Measurements from ENCODE around the gene VIPR2. TPM values are rescaled to one million over a fixed set of nuclear protein-coding genes. Genes with fewer than 3 reads are reported as not detected.

Gene VIPR2
- total RNA-seq, 4 donors from 2014 or later = 0.33 to 0.56 TPM; not detected in 2

DNA sequence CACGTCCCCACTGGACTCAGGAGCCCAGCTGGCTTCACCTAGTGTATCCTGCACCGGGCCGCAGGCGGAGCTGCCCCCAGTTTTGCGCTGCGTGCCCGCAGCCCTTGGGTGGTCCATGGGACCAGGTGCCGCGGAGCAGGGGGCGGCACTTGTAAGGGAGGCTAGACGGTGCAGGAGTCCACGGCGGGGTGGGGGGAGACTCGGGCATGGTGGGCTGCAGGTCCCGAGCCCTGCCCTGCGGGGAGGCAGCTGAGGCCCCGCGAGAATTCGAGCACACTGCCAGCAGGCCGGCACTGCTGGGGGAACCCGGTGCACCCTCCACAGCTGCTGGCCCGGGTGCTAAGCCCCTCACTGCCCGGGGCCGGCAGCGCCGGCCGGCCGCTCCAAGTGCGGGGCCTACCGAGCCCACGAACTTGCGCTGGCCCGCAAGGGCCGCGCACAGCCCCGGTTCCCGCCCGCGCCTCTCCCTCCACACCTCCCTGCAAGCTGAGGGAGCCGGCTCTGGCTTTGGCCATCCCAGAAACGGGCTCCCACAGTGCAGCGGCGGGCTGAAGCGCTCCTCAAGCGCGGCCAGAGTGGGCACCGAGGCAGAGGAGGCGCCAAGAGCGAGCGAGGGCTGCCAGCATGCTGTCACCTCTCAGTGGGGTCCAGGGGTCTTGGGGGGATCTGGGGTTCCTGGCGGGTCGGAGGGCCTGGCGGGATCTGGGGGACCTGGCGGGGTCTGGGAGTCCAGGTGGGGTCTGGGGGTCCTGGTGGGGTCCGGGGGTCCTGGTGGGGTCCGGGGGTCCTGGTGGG is 81.4 kb downstream of the VIPR2 start:
- no peaks in the 10 kb centered on the region for H3K9me3 ChIP-seq
- H3K27ac ChIP-seq = no peak overlapping the region
- H3K4me1 ChIP-seq = no peaks in the 10 kb centered on the region
- 92 to 94% methylated on average over 25 to 28 of the region's 56 CpGs for WGBS, 2 donors
- no peaks in the 10 kb centered on the region for H3K36me3 ChIP-seq
- H3K4me3 ChIP-seq (replicated peaks in 1 of 3) = no peak overlapping the region
- H3K27me3 ChIP-seq = no peaks in the 10 kb centered on the region
- no peak for TF ChIP-seq POLR2A (IDR thresholded peaks at IDR 0.05)
- DNase-seq = no peak
- intact Hi-C loops (cut with DNase I) = no loop called here

- Histone ChIP-seq H3K27ac (no peak overlapping the region), H3K27me3 (no peaks in the 10 kb centered on the region), H3K36me3 (no peaks in the 10 kb centered on the region), H3K4me3 (replicated peaks in 1 of 3) (no peak overlapping the region), H3K4me1 (no peaks in the 10 kb centered on the region), H3K9me3 (no peaks in the 10 kb centered on the region)
- intact Hi-C loops (cut with DNase I) = no loop called here
- WGBS, 2 donors = 94 to 97% methylated on average over 8 of the region's 8 CpGs
- DNase-seq = no peak
- TF ChIP-seq POLR2A (IDR thresholded peaks at IDR 0.05) = no peak
- TF ChIP-seq, protein P1, sequence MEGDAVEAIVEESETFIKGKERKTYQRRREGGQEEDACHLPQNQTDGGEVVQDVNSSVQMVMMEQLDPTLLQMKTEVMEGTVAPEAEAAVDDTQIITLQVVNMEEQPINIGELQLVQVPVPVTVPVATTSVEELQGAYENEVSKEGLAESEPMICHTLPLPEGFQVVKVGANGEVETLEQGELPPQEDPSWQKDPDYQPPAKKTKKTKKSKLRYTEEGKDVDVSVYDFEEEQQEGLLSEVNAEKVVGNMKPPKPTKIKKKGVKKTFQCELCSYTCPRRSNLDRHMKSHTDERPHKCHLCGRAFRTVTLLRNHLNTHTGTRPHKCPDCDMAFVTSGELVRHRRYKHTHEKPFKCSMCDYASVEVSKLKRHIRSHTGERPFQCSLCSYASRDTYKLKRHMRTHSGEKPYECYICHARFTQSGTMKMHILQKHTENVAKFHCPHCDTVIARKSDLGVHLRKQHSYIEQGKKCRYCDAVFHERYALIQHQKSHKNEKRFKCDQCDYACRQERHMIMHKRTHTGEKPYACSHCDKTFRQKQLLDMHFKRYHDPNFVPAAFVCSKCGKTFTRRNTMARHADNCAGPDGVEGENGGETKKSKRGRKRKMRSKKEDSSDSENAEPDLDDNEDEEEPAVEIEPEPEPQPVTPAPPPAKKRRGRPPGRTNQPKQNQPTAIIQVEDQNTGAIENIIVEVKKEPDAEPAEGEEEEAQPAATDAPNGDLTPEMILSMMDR (IDR thresholded peaks at IDR 0.05) = no peak
These were observed 82.1 kb downstream of the VIPR2 start for GRCh38 chr7:159062569-159062968.

DNA sequence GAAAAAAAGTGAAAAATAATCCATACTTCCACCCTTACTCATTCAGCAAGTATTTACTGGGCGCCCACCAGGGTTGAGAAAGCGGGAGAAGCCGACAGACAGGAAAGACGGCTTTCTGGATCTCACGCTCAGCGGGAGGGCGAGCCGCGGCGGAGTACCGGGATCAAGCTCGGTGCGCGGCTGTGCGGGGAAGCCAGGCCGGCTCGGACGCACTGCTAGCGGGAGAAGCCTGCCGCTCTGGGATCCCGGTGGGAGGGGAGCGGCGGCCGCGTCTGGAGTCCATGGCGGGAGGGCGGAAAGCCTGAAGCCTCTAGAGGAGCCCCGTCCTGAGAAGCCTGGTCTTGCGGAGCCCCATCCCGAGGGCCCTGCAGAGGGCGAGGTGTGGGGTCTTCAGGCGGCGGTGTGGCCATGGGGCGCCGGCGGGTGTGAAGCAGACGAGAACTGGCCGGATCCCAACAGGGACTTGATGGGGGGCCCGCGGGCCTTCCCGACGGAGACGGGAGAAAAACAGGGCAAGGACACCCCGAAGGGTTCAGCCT is 82.9 kb downstream of the VIPR2 start:
- intact Hi-C loops (cut with DNase I) = no loop called here
- DNase-seq = no peak
- Histone ChIP-seq H3K27me3 (no peaks in the 10 kb centered on the region), H3K27ac (no peak overlapping the region), H3K4me1 (no peaks in the 10 kb centered on the region), H3K9me3 (no peaks in the 10 kb centered on the region), H3K36me3 (no peaks in the 10 kb centered on the region), H3K4me3 (replicated peaks in 1 of 3) (no peak overlapping the region)
- TF ChIP-seq POLR2A (IDR thresholded peaks at IDR 0.05) = no peak
- TF ChIP-seq, protein P1 (IDR thresholded peaks at IDR 0.05) = no peak
- WGBS, 2 donors = 42 to 68% methylated on average over 31 to 44 of the region's 44 CpGs

DNA sequence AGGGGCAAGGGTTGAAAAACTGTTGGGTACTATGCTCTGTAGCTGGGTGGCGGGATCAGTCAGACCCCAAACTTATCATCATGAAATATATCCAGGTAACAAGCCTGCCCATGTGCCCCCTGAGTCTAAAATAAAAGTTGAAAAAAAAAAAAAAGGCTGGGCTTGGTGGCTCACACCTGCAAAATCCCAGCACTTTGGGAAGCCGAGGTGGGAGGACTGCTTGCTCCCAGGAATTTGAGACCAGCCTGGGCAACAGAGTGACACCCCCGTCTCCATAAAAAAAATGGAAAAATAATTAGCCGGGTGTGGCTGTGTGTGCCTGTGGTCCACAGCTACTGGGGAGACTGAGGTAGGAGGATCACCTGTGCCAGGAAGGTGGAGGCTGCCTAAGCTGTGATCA is 83.5 kb downstream of the VIPR2 start:
- H3K4me3 ChIP-seq (replicated peaks in 1 of 3) = no peak overlapping the region
- no peak for TF ChIP-seq POLR2A (IDR thresholded peaks at IDR 0.05)
- TF ChIP-seq, protein P1 (IDR thresholded peaks at IDR 0.05) = no peak
- no peaks in the 10 kb centered on the region for H3K27me3 ChIP-seq
- H3K9me3 ChIP-seq = no peaks in the 10 kb centered on the region
- H3K36me3 ChIP-seq = no peaks in the 10 kb centered on the region
- 90 to 91% methylated on average over 4 of the region's 4 CpGs for WGBS, 2 donors
- no peak overlapping the region for H3K27ac ChIP-seq
- DNase-seq = no peak
- intact Hi-C loops (cut with DNase I) = no loop called here
- no peaks in the 10 kb centered on the region for H3K4me1 ChIP-seq

- no peaks in the 10 kb centered on the region for H3K27me3 ChIP-seq
- no peak overlapping the region for H3K4me3 ChIP-seq (replicated peaks in 1 of 3)
- intact Hi-C loops (cut with DNase I) = no loop called here
- H3K4me1 ChIP-seq = no peaks in the 10 kb centered on the region
- H3K27ac ChIP-seq = no peak overlapping the region
- TF ChIP-seq, protein P1 (IDR thresholded peaks at IDR 0.05) = no peak
- no peak for TF ChIP-seq POLR2A (IDR thresholded peaks at IDR 0.05)
- H3K36me3 ChIP-seq = no peaks in the 10 kb centered on the region
- 95 to 97% methylated on average over 2 of the region's 2 CpGs for WGBS, 2 donors
- H3K9me3 ChIP-seq = no peaks in the 10 kb centered on the region
- no peak for DNase-seq
These were observed 84.2 kb downstream of the VIPR2 start for GRCh38 chr7:159060440-159060839.
